Fibroblast of lung (primary cell): ENCODE results near the gene EXOSC5. TPM values are rescaled to one million over a fixed set of nuclear protein-coding genes. Genes with fewer than 3 reads are reported as not detected.

Source experiments
- DNase-seq, 2 donors: peaks; one replicate each; pipeline versions ENCODE4 v3.0.0 to v3.0.0-alpha.2; 2010; ENCODE audit warnings: low read depth in 2 of 2
- H2AFZ ChIP-seq: 2 replicates; pipeline ENCODE4 v1.5.1; 2012; ENCODE audit warnings: low read length, control low read depth, inconsistent platforms
- H3K27ac ChIP-seq: 2 replicates; pipeline ENCODE4 v1.5.1; 2011; ENCODE audit warnings: low read length, control low read depth; ENCODE audit not compliant: insufficient read depth
- H3K27me3 ChIP-seq: 2 replicates; pipeline ENCODE4 v1.5.1; 2011; ENCODE audit warnings: mild to moderate bottlenecking, low read length; ENCODE audit not compliant: control insufficient read depth, insufficient read depth
- H3K36me3 ChIP-seq: 2 replicates; pipeline ENCODE4 v1.5.1; 2011; ENCODE audit warnings: low read length; ENCODE audit not compliant: control insufficient read depth, insufficient read depth
- H3K4me1 ChIP-seq: 2 replicates; pipeline ENCODE4 v1.5.1; 2011; ENCODE audit warnings: low read length; ENCODE audit not compliant: control insufficient read depth, insufficient read depth; ENCODE audit errors: extremely low read depth
- H3K4me2 ChIP-seq: 2 replicates; pipeline ENCODE4 v1.5.1; 2011; ENCODE audit warnings: low read length, control low read depth; ENCODE audit not compliant: insufficient read depth; ENCODE audit errors: extremely low read depth
- H3K4me3 ChIP-seq, 4 experiments: fragments of 200-600 bp in 1 of 4; sonication (generic) in 1 of 4; replicated peaks in 1 of 4; 2 replicates each; pipeline ENCODE4 v1.5.1; 2011 to 2016; ENCODE audit warnings: low read length in 4 of 4, low read depth in 3 of 4, mild to moderate bottlenecking in 3 of 4, control low read depth in 2 of 4, inconsistent platforms in 1 of 4, mixed read lengths in 1 of 4; ENCODE audit not compliant: insufficient read depth in 1 of 4; ENCODE audit errors: control extremely low read depth in 1 of 4
- H3K79me2 ChIP-seq: 2 replicates; pipeline ENCODE4 v1.5.1; 2012; ENCODE audit warnings: mild to moderate bottlenecking, low read length, inconsistent platforms; ENCODE audit not compliant: control insufficient read depth, insufficient read depth
- H3K9ac ChIP-seq: 2 replicates; pipeline ENCODE4 v1.5.1; 2011; ENCODE audit warnings: mild to moderate bottlenecking, low read length, control low read depth; ENCODE audit not compliant: insufficient read depth
- H3K9me3 ChIP-seq: 2 replicates; pipeline ENCODE4 v1.5.1; 2012; ENCODE audit warnings: low read depth, low read length; ENCODE audit not compliant: control insufficient read depth, insufficient read depth
- H4K20me1 ChIP-seq: 2 replicates; pipeline ENCODE4 v1.5.1; 2011; ENCODE audit warnings: low read length; ENCODE audit not compliant: control insufficient read depth, insufficient read depth; ENCODE audit errors: extremely low read depth
- EZH2 ChIP-seq: IDR thresholded peaks from 2 replicates; pipeline ENCODE4 v1.5.1; 2012; ENCODE audit warnings: low read length, control low read depth, mild to moderate bottlenecking; ENCODE audit errors: missing control alignments
- polyA plus RNA-seq, 2 donors: library from polyadenylated mRNA; depleted of rRNA in 1 of 2; stranded (reverse) in 1 of 2; unstranded in 1 of 2; fragments of >200 nt; gene quantifications; 2 replicates each; pipeline ENCODE4 v1.2.1, GENCODE V29; 2011 to 2012; ENCODE audit warnings: missing spikeins in 1 of 2
- total RNA-seq: library from RNA; depleted of rRNA; stranded (reverse); fragments of >200 nt; gene quantifications from 2 replicates; pipeline ENCODE4 v1.2.1, GENCODE V29; 2014
- TF ChIP-seq, protein P1 (sequence below), 2 donors: IDR thresholded peaks in 1 of 2; conservative IDR thresholded peaks in 1 of 2; 1 replicate in 1 of 2; 2 replicates in 1 of 2; pipeline ENCODE4 v1.5.1; 2011 to 2012; ENCODE audit warnings: low read length in 2 of 2, control low read depth in 1 of 2, inconsistent platforms in 1 of 2, low read depth in 1 of 2, mild to moderate bottlenecking in 1 of 2

Gene EXOSC5
- total and polyA plus RNA-seq, 2 donors (not counting 1 experiment from before 2014, with no cell fraction given), result 5.0 to 10.7 TPM

DNA sequence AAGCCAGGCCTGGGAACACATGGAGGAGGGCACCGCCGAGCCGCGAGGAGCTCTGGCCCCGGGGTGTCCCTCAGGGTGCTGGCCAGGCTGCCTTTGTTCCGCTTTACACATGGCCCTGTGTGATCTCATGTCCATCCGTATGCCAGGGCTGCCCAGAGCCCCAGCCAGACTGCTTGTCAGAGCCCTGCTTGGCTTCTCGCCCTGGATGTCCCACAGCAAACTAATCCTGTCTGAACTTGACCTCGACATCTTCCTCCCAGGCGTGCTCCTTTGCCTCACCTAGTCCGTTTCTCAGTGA is 14.8 kb upstream of the EXOSC5 start:
- no peaks in the 10 kb centered on the region for H3K9me3 ChIP-seq
- H3K4me2 ChIP-seq, result no peak overlapping the region
- H4K20me1 ChIP-seq, result no peaks in the 10 kb centered on the region
- no peaks in the 10 kb centered on the region for H3K79me2 ChIP-seq
- H3K4me1 ChIP-seq, result no peaks in the 10 kb centered on the region
- H2AFZ ChIP-seq, result no peak overlapping the region
- peaks cover 3% of the 10 kb centered on the region for H3K36me3 ChIP-seq
- no peak overlapping the region for H3K9ac ChIP-seq
- H3K4me3 ChIP-seq, result no peak overlapping the region
- H3K27me3 ChIP-seq, result no peaks in the 10 kb centered on the region
- H3K27ac ChIP-seq, result no peak overlapping the region
- DNase-seq, result no peak
- no peak for TF ChIP-seq EZH2
- TF ChIP-seq, protein P1, sequence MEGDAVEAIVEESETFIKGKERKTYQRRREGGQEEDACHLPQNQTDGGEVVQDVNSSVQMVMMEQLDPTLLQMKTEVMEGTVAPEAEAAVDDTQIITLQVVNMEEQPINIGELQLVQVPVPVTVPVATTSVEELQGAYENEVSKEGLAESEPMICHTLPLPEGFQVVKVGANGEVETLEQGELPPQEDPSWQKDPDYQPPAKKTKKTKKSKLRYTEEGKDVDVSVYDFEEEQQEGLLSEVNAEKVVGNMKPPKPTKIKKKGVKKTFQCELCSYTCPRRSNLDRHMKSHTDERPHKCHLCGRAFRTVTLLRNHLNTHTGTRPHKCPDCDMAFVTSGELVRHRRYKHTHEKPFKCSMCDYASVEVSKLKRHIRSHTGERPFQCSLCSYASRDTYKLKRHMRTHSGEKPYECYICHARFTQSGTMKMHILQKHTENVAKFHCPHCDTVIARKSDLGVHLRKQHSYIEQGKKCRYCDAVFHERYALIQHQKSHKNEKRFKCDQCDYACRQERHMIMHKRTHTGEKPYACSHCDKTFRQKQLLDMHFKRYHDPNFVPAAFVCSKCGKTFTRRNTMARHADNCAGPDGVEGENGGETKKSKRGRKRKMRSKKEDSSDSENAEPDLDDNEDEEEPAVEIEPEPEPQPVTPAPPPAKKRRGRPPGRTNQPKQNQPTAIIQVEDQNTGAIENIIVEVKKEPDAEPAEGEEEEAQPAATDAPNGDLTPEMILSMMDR (conservative IDR thresholded peaks at IDR 0.05 in 1 of 2, IDR thresholded peaks at IDR 0.05 in 1 of 2; ENCODE audit: low read depth in 1 of 2, low read length in 2 of 2), result no peak

DNA sequence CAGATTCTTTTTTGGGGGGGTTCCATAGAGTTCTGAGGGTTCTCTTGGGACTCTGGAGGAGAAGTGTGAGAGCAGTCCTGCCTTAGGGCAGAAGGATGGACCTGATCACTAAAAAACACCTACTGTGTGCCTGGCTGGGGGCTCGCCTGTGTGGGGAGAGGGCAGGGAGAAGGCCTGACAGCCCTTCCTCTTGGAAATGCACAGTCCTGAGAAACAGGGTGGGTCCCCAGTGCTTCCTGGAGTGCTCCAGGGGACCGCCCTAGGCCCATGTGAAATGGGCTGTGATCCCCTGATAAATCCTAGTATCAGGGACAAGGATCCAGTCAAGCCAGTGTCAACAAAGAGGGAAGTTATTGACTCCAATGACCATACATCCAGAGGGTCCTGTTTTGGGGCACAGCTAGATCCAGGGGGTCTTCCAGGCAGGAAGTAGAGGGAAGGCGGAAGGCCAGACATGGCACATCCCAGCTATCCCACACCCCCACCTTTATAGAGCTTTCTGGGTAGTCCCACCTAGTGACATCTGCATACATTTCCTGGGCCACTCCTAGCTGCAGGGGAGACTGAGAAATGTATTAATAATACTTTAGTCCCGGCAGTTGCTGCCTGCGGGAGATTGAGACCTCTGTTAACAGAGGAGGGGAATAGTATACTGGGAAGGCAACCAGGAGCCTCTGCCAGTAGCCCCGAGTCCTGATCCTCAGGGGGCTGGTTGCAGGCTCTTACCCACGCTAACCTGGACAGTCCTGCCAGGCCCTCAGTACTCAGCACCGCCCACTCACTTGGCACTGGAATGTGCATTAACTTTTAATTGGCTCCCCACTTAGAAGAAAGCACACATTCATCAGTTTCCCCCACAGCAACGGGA is 14.2 kb upstream of the EXOSC5 start:
- Histone ChIP-seq H3K9me3 (no peaks in the 10 kb centered on the region), H2AFZ (no peak overlapping the region), H3K4me3 (no peak overlapping the region), H3K27ac (no peak overlapping the region), H3K4me2 (no peak overlapping the region), H4K20me1 (no peaks in the 10 kb centered on the region), H3K9ac (no peak overlapping the region), H3K36me3 (peaks cover 3% of the 10 kb centered on the region), H3K4me1 (no peaks in the 10 kb centered on the region), H3K79me2 (no peaks in the 10 kb centered on the region), H3K27me3 (no peaks in the 10 kb centered on the region)
- TF ChIP-seq EZH2, result no peak
- TF ChIP-seq, protein P1 (conservative IDR thresholded peaks at IDR 0.05 in 1 of 2, IDR thresholded peaks at IDR 0.05 in 1 of 2; ENCODE audit: low read depth in 1 of 2, low read length in 2 of 2), result no peak
- DNase-seq, result no peak

DNA sequence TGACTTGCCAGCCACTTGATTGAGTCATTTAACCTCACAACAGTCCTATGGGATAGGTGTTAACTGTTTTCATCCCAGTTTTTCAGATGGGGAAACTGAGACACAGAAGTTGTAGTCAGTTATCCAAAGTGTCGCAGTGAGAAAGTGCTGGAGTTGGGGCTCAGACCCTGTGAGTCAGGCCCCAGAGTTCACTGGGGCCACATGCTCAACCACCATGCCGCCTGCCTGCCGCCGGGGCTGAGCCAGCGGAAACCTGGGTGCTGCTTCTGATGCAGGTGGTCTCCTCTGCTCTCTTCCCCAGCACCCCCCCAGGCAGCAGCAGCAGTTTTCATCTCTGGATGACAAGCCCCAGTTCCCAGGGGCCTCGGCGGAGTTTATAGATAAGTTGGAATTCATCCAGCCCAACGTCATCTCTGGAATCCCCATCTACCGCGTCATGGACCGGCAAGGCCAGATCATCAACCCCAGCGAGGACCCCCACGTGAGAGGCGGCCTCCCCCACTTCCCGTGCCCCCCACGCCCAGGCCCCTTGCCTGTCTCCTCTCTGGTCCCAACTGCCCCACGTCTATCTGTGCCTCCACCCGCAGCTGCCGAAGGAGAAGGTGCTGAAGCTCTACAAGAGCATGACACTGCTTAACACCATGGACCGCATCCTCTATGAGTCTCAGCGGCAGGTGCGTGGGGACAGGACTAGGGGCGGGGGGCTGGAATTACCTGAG is 13.3 kb upstream of the EXOSC5 start:
- no peak for TF ChIP-seq EZH2
- TF ChIP-seq, protein P1 (conservative IDR thresholded peaks at IDR 0.05 in 1 of 2, IDR thresholded peaks at IDR 0.05 in 1 of 2; ENCODE audit: low read depth in 1 of 2, low read length in 2 of 2), result no peak
- no peak overlapping the region for H3K27ac ChIP-seq
- H3K79me2 ChIP-seq, result no peaks in the 10 kb centered on the region
- no peak overlapping the region for H3K9ac ChIP-seq
- H3K4me1 ChIP-seq, result no peaks in the 10 kb centered on the region
- H2AFZ ChIP-seq, result no peak overlapping the region
- peaks cover 3% of the 10 kb centered on the region for H3K36me3 ChIP-seq
- DNase-seq, result no peak
- H3K27me3 ChIP-seq, result no peaks in the 10 kb centered on the region
- no peak overlapping the region for H3K4me3 ChIP-seq
- H3K9me3 ChIP-seq, result no peaks in the 10 kb centered on the region
- H3K4me2 ChIP-seq, result no peak overlapping the region
- no peaks in the 10 kb centered on the region for H4K20me1 ChIP-seq
